Measurements from ENCODE around the gene FTO.

Gene FTO

GRCh38 chr16:53974484-53975080 lies 270.6 kb downstream of the FTO start:
- CTCF ChIA-PET = no interaction called here
- H3K27ac ChIP-seq = no peak overlapping the region
- DNase-seq (ENCODE audit: low spot score) = no peak
- POLR2A ChIA-PET (ENCODE audit: low non-redundant PET) = no interaction called here
- TF ChIP-seq, protein P1, sequence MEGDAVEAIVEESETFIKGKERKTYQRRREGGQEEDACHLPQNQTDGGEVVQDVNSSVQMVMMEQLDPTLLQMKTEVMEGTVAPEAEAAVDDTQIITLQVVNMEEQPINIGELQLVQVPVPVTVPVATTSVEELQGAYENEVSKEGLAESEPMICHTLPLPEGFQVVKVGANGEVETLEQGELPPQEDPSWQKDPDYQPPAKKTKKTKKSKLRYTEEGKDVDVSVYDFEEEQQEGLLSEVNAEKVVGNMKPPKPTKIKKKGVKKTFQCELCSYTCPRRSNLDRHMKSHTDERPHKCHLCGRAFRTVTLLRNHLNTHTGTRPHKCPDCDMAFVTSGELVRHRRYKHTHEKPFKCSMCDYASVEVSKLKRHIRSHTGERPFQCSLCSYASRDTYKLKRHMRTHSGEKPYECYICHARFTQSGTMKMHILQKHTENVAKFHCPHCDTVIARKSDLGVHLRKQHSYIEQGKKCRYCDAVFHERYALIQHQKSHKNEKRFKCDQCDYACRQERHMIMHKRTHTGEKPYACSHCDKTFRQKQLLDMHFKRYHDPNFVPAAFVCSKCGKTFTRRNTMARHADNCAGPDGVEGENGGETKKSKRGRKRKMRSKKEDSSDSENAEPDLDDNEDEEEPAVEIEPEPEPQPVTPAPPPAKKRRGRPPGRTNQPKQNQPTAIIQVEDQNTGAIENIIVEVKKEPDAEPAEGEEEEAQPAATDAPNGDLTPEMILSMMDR (conservative IDR thresholded peaks at IDR 0.05; ENCODE audit: low read depth) = no peak

DNA sequence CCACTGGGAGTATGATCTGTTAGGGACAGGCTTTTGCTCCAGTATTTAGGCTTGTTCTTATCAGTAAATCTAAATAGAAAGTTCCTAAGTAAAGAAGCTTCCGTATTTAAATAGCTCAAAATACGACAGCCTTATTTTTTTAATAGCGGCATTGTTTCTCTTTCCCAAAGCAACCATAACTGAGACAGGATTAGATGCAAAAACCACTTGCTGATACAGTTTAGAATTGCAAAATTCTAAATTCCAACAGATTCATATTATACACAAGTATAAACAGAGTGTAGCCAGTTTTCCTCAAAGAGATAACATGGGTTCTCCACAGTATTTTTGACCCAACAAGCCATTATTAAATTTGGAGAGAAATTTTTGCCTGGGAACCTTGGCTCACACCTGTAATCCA lies 276.7 kb downstream of the FTO start:
- ChIA-PET CTCF (interaction anchor here (0.6 kb wide), 1 partner anchor 40 kb away, joined by 8 read pairs; no protein-coding TSS in a partner anchor), POLR2A (ENCODE audit: low non-redundant PET) (no interaction called here)
- no peak for DNase-seq (ENCODE audit: low spot score)
- no peak overlapping the region for H3K27ac ChIP-seq
- TF ChIP-seq, protein P1 (conservative IDR thresholded peaks at IDR 0.05; ENCODE audit: low read depth) = no peak

- H3K27ac ChIP-seq = no peak overlapping the region
- CTCF ChIA-PET = no interaction called here
- TF ChIP-seq, protein P1 (conservative IDR thresholded peaks at IDR 0.05; ENCODE audit: low read depth) = no peak
- POLR2A ChIA-PET (ENCODE audit: low non-redundant PET) = no interaction called here
- peak; percentile 3 for DNase-seq (ENCODE audit: low spot score)
Measured at GRCh38 chr16:53982631-53983042, 278.7 kb downstream of the FTO start.

- peak; percentile 8 for DNase-seq (ENCODE audit: low spot score)
- no peak overlapping the region for H3K27ac ChIP-seq
- TF ChIP-seq, protein P1 (conservative IDR thresholded peaks at IDR 0.05; ENCODE audit: low read depth) = no peak
- ChIA-PET CTCF (interaction anchor here (0.6 kb wide), 1 partner anchor 287 kb away, joined by 3 read pairs; no protein-coding TSS in a partner anchor), POLR2A (ENCODE audit: low non-redundant PET) (no interaction called here)
Measured at GRCh38 chr16:53984936-53985335, 281.0 kb downstream of the FTO start.

DNA sequence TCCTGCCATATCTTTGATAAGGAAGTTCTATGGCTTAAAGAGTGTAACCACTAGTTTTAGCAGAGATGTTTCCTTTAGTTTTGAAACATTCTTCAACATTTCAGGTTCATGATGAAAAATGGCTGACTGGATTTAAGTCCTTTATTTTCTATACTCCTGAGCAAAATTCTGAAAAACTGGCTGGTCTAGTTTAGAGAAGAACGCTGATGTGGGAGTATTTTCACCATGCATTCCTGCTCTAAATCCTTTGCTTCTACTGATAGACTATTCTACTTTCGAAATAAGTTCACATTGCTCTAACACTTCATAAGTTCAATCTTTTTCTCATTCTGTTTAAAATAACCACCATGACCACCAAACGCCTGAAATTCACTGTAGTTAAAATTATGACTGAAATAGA lies 281.9 kb downstream of the FTO start:
- no peak overlapping the region for H3K27ac ChIP-seq
- no peak for DNase-seq (ENCODE audit: low spot score)
- ChIA-PET POLR2A (ENCODE audit: low non-redundant PET) (no interaction called here), CTCF (no interaction called here)
- TF ChIP-seq, protein P1 (conservative IDR thresholded peaks at IDR 0.05; ENCODE audit: low read depth) = no peak

DNA sequence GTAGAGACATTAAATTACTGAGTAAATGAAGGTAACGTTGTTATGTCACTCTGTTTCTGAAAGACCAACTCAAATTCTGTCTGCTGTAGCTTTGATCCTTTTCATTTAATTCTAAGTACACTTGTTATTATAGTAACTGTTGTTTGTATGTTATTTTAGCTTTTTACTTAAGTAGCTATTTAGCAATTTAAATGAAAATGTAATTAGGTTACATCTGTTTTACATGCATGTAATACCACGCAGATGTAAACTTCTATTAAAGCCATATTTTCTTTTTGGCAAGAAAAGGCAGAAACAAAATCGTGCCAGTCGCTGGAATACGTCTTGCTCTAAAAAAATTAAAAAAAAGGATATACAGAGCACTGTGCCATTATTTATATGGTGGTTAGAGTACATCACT lies 282.8 kb downstream of the FTO start:
- ChIA-PET CTCF (no interaction called here), POLR2A (ENCODE audit: low non-redundant PET) (no interaction called here)
- DNase-seq (ENCODE audit: low spot score) = no peak
- TF ChIP-seq, protein P1 (conservative IDR thresholded peaks at IDR 0.05; ENCODE audit: low read depth) = no peak
- H3K27ac ChIP-seq = no peak overlapping the region

Data from RWPE1 (cell line).